ENCODE data around the gene PLA2G4B. TPM values are rescaled to one million over a fixed set of nuclear protein-coding genes. Genes with fewer than 3 reads are reported as not detected.

The PLA2G4B gene
- total RNA-seq, 1 experiment from 2014 or later: 4.7 TPM

DNA sequence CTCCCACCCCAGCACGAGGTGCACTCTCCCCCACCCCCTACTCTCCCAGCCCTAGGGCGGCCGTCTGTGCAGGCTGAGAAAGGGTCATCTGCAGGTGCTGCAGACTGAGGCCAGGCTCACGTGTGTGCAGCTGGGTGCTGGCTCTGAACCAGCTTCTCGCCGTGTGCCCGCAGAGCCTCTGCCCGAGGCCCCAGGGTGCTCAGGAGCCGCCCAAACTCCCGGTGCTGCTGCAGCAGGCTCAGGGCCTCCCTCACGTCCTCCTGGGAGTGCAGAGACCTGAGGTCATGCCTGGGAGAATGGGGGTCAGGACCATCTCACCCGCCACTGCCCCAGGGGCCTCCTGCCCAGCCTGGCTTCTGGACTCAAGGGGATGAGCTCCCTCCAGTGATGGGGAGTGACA, 38.0 kb downstream of the PLA2G4B start:
- in situ Hi-C loops (cut with HindIII; ENCODE audit: low pct_unique_long_range_greater_than_20kb, low sequenced_read_pairs) (no loop called here), intact Hi-C loops (cut with micrococcal nuclease; ENCODE audit: unreplicated experiment) (no loop called here)
- no peak overlapping the region for H3K4me3 ChIP-seq (ENCODE audit: low read depth in 2 of 2, low read length in 2 of 2)
- no peaks in the 10 kb centered on the region for H3K4me1 ChIP-seq (ENCODE audit: control insufficient read depth, insufficient read depth, low read length)
- no peaks in the 10 kb centered on the region for H3K9me3 ChIP-seq (ENCODE audit: control insufficient read depth, insufficient read depth, low read depth, low read length)
- DNase-seq (ENCODE audit: low read depth, low spot score): no peak
- H3K36me3 ChIP-seq (ENCODE audit: control insufficient read depth, insufficient read depth, low read length): no peaks in the 10 kb centered on the region
- ChIA-PET CTCF (interaction anchor here (0.6 to 1.4 kb wide), 2 partner anchors 28 to 438 kb away, joined by 3 to 5 read pairs; no protein-coding TSS in a partner anchor), POLR2A (no interaction called here)
- TF ChIP-seq TCF7L2 (IDR thresholded peaks at IDR 0.05; ENCODE audit: low read depth, low read length) (no peak), SIN3A (IDR thresholded peaks at IDR 0.05; ENCODE audit: borderline replicate concordance, insufficient read depth, low read depth, low read length) (no peak), POLR2AphosphoS5 (IDR thresholded peaks at IDR 0.05; ENCODE audit: low read depth, low read length) (no peak)
- TF ChIP-seq, protein P1, sequence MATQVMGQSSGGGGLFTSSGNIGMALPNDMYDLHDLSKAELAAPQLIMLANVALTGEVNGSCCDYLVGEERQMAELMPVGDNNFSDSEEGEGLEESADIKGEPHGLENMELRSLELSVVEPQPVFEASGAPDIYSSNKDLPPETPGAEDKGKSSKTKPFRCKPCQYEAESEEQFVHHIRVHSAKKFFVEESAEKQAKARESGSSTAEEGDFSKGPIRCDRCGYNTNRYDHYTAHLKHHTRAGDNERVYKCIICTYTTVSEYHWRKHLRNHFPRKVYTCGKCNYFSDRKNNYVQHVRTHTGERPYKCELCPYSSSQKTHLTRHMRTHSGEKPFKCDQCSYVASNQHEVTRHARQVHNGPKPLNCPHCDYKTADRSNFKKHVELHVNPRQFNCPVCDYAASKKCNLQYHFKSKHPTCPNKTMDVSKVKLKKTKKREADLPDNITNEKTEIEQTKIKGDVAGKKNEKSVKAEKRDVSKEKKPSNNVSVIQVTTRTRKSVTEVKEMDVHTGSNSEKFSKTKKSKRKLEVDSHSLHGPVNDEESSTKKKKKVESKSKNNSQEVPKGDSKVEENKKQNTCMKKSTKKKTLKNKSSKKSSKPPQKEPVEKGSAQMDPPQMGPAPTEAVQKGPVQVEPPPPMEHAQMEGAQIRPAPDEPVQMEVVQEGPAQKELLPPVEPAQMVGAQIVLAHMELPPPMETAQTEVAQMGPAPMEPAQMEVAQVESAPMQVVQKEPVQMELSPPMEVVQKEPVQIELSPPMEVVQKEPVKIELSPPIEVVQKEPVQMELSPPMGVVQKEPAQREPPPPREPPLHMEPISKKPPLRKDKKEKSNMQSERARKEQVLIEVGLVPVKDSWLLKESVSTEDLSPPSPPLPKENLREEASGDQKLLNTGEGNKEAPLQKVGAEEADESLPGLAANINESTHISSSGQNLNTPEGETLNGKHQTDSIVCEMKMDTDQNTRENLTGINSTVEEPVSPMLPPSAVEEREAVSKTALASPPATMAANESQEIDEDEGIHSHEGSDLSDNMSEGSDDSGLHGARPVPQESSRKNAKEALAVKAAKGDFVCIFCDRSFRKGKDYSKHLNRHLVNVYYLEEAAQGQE (IDR thresholded peaks at IDR 0.05; ENCODE audit: insufficient read depth in 1 of 2, low read depth in 2 of 2, low read length in 1 of 2): no peak
- TF ChIP-seq, protein P2, sequence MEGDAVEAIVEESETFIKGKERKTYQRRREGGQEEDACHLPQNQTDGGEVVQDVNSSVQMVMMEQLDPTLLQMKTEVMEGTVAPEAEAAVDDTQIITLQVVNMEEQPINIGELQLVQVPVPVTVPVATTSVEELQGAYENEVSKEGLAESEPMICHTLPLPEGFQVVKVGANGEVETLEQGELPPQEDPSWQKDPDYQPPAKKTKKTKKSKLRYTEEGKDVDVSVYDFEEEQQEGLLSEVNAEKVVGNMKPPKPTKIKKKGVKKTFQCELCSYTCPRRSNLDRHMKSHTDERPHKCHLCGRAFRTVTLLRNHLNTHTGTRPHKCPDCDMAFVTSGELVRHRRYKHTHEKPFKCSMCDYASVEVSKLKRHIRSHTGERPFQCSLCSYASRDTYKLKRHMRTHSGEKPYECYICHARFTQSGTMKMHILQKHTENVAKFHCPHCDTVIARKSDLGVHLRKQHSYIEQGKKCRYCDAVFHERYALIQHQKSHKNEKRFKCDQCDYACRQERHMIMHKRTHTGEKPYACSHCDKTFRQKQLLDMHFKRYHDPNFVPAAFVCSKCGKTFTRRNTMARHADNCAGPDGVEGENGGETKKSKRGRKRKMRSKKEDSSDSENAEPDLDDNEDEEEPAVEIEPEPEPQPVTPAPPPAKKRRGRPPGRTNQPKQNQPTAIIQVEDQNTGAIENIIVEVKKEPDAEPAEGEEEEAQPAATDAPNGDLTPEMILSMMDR (IDR thresholded peaks at IDR 0.05): no peak
- no TSS peak for BruUV-seq (replicated peaks)
- H3K27ac ChIP-seq (ENCODE audit: low read length): no peak overlapping the region
- no peaks in the 10 kb centered on the region for H3K27me3 ChIP-seq (ENCODE audit: control insufficient read depth, insufficient read depth, low read length)
- ATAC-seq: no peak

DNA sequence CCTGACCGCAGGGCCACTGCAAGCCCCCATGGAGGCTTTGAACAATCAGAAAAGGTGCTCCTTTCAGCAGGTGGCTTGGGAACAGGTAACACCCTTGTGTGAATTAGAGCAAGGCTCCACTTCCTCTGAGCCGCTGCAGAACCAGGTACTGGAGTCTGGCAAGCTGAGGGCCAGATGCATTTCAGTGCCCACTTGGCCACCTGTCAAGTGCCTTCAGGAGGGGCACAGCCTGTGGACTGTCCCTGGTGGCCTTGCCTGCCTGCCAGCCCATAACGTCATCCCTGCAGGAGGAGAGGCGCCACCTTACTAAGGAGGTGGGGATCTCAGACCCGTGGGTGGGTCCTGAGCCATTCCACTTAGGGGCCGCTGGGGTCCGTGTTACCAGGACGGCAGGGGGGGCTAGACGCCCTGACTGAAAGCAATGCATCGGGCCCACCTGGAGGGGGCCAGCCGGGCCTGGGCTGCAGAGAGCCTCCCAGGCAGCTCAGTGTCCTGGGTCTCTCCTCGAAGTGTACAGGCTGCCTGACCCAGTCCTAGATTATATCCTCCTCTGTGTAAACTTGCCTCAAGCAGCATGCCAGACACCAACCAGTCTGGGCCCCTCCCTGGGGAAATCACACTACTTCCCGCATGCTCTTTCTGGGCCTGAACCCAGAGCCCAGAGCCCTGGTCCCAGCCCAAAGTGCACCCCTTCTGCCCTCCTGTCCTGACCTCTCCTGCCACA, 39.1 kb downstream of the PLA2G4B start:
- H3K27me3 ChIP-seq (ENCODE audit: control insufficient read depth, insufficient read depth, low read length): no peaks in the 10 kb centered on the region
- H3K9me3 ChIP-seq (ENCODE audit: control insufficient read depth, insufficient read depth, low read depth, low read length): no peaks in the 10 kb centered on the region
- H3K4me3 ChIP-seq (ENCODE audit: low read depth in 2 of 2, low read length in 2 of 2): no peak overlapping the region
- in situ Hi-C loops (cut with HindIII; ENCODE audit: low pct_unique_long_range_greater_than_20kb, low sequenced_read_pairs): no loop called here
- TF ChIP-seq, protein P2 (IDR thresholded peaks at IDR 0.05): no peak
- TF ChIP-seq, protein P1 (IDR thresholded peaks at IDR 0.05; ENCODE audit: insufficient read depth in 1 of 2, low read depth in 2 of 2, low read length in 1 of 2): no peak
- TF ChIP-seq TCF7L2 (IDR thresholded peaks at IDR 0.05; ENCODE audit: low read depth, low read length) (no peak), POLR2AphosphoS5 (IDR thresholded peaks at IDR 0.05; ENCODE audit: low read depth, low read length) (no peak), SIN3A (IDR thresholded peaks at IDR 0.05; ENCODE audit: borderline replicate concordance, insufficient read depth, low read depth, low read length) (no peak)
- no peak for ATAC-seq
- ChIA-PET POLR2A (no interaction called here), CTCF (no interaction called here)
- H3K4me1 ChIP-seq (ENCODE audit: control insufficient read depth, insufficient read depth, low read length): no peaks in the 10 kb centered on the region
- H3K27ac ChIP-seq (ENCODE audit: low read length): no peak overlapping the region
- no peaks in the 10 kb centered on the region for H3K36me3 ChIP-seq (ENCODE audit: control insufficient read depth, insufficient read depth, low read length)
- no TSS peak for BruUV-seq (replicated peaks)
- DNase-seq (ENCODE audit: low read depth, low spot score): no peak
- intact Hi-C loops (cut with micrococcal nuclease; ENCODE audit: unreplicated experiment): no loop called here
